CD4-positive, alpha-beta T cell treated with Interleukin-17A for 1 hour (primary cell): ENCODE data around the gene AGPAT4.
"Not testable (repeated sequence)": the region's sequence is repeated elsewhere in the genome, so short reads cannot be mapped to it uniquely, and the experiment has no call there.

ENCODE experiments used
- DNase-seq: peaks from one replicate; pipeline ENCODE4 v3.0.0-alpha.2; 2020

The AGPAT4 gene

DNA sequence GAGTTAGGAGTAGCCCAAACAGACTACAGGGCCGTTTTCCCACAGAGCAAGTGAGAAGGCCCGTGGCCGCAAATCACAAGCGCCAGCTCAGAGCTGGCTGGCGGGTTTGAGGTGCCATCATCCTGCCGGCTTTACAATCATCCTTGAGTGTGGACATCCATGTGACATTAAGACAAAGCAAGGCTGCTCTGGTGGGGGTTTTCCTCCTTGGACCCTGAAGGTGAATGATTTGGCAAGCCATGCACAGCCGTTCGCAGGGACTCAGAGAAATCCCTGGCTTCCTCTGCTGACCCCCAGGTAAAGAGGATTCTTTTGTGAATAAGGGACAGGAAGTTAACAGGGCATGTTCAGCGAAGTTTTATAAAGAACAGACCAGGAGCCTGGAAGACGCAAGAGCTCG lies 137.2 kb downstream of the AGPAT4 start:
- no peak for DNase-seq

DNA sequence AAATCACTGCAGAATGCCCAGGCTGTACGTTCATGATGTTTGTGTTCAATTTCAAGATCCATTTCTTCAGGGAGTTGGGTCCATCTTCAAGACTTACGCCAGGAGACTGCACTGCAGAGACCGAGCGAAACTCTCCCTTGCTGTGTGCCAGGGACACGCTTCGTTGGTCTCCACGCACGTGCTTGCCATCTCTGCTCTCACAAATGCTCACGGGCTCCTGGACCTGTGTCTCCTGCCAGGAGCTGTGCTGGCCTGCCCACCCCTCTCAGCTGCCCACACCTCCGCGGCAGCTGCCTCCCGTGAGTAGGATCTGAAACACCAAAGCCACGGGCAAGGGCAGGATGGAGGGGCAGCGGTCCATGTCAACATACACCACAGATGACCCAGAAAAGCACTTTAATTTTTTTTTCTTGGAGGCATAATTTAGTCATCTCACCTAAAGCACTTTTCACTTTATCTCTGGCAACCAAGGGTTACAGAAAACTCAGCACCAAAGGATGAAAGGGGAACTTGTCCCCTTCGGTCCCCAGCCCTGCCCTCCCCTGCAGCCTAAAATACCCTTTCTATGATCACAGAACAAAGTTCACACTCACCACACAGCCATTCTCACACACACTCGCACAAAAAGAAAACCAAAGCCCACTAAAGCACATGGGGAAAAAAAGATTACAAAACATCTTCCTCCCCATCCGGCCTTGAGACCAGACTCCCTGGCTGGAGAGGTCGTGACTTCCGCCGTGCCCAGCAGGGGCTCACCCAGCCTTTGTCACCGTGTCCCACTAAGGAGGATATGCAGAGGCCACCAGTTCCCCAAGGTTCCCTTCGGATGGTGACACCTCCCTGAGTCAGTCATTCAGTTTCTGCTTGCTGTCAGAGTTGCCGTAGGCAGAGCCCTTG lies 137.9 kb downstream of the AGPAT4 start:
- DNase-seq, result no peak

- no peak for DNase-seq
Observed at GRCh38 chr6:161134550-161135298, 139.1 kb downstream of the AGPAT4 start.

- no peak for DNase-seq
Observed at GRCh38 chr6:161133963-161134362, 139.9 kb downstream of the AGPAT4 start.

DNA sequence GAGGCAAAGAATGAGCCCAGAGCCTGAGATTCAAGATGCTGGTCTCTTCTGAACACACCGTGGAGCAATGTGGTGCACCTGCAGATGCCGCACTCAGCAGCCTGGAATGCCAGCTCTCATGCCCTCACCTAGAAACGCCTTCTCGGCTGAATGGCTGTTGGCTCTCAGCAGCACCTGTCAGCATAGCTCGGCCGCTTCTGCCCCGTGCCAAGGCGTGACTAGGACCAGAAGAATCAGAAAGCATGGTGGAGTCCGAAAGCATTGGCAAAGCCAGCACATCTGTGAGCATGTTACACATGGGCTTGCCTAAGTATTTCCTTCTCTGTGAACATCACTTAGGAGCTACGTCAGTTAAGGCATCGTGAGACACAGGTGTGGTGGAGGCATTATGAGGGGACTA lies 141.5 kb downstream of the AGPAT4 start:
- no peak for DNase-seq

GRCh38 chr6:161130967-161131766 lies 142.7 kb downstream of the AGPAT4 start:
- no peak for DNase-seq

- no peak for DNase-seq
Observed at GRCh38 chr6:161130541-161130940, 143.3 kb downstream of the AGPAT4 start.

GRCh38 chr6:161128680-161129196 lies 145.1 kb downstream of the AGPAT4 start:
- peak; percentile 8 for DNase-seq

DNA sequence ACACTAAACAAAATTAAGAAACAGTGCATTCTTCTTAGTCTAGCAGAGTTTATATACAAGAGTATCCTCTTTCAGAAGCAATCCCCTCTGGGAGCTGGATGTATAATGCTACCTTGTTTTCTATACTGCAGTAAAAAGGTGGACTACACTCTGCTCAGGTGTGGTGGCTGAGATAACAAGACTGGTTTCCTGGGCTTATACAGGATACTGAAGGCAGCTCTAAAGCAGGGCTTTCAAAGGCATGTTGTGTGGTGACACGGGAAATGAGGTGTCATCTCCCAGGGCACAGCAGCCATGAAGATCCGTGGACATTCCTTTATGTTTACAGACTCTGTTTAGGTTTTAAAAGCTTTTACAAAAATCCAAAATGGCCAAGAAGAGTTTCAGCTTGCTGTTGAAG lies 145.6 kb downstream of the AGPAT4 start:
- DNase-seq, result no peak

DNA sequence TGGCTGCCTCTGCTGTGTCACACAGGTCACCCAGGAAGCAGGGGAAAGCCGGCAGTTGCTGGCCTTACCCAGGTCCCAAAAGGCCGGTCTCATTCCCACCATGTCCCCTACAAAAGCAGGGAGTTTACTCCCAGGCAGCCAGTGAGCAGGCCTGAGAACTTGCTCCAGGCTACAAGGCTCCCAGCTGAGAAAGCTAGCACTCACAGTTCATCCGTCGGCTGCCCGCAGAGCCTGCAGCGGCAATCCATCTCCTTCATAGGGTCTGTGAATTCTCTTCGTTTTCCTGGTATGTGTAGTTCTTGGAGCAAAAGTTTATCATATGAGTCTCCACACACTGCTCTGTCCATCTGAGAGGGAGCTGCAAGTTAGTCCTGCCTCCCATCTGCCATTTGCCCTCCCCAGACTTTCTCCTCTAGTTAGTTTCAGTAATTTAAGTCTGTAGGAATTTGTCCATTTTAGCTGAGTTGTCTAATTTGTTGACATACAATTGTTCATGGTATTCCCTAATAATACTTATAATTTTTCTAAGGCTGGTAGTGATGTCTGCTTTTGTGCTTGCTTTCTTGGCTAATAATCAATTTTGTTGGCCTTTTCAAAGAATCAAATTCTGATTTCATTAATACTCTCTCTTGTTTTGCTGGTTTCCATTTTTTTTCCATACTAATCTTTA lies 146.7 kb downstream of the AGPAT4 start:
- no peak for DNase-seq

DNA sequence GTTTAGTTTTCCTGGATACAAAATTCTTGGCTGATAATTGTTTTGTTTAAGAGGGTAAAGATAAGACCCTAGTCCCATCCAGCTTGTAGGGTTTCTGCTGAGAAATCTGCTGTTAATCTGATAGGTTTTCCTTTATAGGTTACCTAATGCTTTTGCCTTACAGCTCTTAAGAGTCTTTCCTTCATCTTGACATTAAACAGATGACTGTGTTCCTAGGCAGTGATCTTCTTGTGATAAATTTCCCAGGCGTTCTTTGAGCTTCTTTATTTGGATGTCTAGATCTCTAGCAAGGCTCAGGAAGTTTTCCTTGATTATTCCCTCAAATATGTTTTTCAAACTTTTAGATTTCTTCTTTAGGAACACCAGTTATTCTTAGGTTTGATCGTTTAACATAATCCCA lies 148.3 kb downstream of the AGPAT4 start:
- DNase-seq, result no peak

GRCh38 chr6:161123319-161123718 lies 150.5 kb downstream of the AGPAT4 start:
- not testable (repeated sequence) for DNase-seq

DNA sequence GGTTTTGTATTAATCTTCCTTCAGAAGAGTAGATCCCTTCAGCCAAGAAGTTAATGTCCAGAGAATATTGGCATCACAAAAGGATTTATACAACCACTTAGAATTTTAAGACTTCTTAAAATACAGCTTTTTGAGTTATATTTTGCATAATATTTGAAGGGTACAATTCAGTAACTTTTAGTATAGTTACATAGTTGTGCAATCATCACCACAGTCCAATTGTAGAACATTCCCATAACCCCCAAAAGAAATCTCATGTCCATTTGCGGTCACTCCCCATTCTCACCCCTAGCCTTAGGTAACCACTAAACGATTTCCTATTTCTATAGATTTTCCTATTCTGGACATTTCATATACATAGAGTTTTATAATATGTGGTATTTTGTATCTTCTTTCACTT lies 155.9 kb downstream of the AGPAT4 start:
- DNase-seq, result no peak

DNA sequence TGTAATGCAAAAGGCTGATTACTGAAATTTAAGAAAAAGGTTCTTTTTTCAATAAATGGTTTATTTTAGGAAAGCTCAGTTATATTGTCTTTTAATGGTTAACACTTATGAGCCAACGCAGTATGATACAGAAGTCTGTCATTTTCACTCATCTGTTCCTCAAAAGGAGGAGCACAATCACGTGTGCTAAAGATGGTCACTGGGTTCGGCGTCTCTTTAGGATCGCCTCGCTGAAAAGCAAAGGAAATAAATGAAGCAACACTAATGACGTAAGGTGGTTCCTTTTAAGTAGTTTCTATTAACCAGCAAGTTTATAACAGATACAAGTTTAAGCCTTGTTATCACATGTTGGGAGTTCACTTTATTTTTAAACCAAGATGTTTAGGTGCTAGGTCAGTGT lies 156.6 kb downstream of the AGPAT4 start:
- DNase-seq, result peak; percentile 17

DNA sequence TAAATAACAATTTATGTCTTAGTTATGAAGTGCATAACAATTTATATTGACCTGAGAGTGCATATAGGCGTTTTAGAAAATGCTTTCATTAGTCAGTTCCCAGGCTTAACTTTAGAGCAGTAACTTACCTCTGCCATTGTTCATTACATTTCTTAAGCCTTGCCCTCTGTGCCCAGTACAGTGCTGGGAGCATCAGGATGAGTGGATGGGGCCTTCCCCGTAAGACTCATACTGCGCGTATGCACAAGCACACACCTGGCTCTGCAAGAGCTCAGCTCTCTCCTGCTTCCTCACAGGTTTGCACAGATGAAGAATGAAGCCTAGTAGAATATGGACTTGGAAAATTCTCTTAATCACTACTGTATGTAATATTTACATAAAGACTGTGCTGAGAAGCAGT lies 157.3 kb downstream of the AGPAT4 start:
- DNase-seq, result no peak

DNA sequence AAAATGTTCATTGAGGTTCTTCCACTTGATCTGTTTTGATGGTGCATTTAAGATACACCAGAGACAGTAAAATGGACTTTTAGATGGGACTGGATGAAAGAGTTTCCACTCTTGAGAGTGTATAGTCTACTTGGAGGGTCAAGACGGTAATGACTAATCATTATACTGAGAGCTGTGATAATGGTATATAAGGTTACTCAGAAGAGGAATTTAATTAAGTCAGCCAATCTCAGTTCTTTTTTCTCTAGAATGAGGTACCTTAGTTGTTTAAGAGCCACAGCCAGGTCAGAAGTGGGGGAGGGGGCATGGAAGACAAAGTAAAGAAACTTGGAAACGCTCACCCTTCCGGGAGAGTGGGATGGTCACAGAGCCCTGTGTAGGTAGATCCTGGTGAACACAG lies 158.4 kb downstream of the AGPAT4 start:
- DNase-seq, result no peak

DNA sequence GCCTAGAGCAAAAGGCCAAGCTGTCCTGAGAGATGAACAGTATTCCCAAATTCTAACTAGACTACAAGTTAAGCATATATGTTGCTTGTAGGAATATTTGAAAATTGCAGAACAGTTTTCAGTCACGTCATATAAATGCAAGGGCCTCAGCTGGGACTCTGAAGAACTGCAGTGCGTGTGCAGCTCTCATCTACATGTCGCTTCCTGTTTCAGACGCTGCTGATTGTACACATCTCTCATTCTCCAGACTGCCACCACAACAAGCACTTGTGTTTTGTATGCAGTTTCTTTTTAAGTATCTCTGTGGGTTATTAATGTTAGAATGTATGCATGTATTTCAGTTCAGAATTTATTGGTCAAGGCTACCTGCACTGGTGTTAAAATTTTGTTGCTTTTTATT lies 162.6 kb downstream of the AGPAT4 start:
- DNase-seq, result peak; percentile 19

DNA sequence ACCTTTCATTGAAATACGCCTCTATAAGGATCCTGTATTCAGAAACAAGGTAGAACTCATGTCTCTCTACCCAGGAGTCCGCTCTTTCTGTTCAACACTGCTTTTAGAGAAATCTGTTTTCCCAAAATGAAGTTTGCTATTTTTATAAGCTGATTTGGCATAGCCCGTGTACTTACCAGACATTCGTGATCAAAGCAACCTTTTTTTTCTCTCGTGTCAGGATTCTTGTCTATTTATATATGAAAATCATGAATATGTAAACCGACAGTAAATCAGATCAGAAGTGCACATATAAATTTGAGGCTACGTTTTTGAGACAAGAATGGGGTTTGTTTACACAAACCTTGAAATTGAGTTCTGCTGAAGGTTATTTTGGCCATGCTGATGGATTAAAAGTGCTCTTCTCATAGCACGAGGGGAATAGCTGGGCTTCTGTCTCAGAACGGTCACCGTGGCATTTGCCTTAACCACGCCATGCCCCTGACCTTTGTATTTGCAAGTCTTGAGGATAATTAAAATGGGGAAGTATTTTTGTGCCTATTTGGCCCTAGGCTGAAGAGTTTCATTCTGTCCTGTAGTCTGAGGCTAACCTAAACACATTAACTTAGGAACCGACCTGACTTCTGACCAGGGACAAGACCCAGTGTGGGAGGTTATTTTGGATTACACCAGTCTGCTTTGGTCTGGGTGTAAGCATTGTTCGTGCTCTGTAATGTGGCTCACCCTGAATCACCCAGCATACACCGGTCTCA lies 163.7 kb downstream of the AGPAT4 start:
- no peak for DNase-seq

DNA sequence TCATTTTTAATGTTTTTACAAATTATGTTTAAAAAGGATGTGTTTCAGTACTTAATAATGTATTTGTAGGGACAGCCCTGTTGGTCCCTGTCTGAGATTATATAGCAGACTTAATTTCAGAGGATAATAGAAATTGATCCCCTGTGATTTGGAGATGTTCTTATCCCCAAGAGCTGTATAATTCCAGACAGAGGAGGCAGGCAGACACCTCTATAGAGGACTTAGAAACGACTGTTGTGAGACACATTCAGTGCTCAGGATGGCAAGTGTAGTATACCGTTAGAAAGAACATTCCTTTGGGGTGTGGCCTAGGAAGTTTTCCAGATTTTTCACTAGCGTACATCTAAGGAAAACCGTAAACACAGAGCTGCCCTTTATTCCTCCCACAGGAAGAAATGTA lies 164.5 kb downstream of the AGPAT4 start:
- no peak for DNase-seq

GRCh38 chr6:161108916-161109315 lies 164.9 kb downstream of the AGPAT4 start:
- no peak for DNase-seq

GRCh38 chr6:161107779-161108730 lies 165.8 kb downstream of the AGPAT4 start:
- no peak for DNase-seq
